ENCODE data around the gene ARFIP1. TPM values are rescaled to one million over a fixed set of nuclear protein-coding genes. Genes with fewer than 3 reads are reported as not detected.

The ARFIP1 gene
- polyA plus RNA-seq, 3 donors: 11.7 to 28.4 (median 27.2) TPM

- no peaks in the 10 kb centered on the region for H3K4me1 Mint-ChIP-seq
- H3K36me3 ChIP-seq (replicated peaks in 1 of 2; ENCODE audit: control insufficient read depth in 1 of 2, insufficient read depth in 2 of 2, low read length in 2 of 2): peaks cover 0 to 6% of the 10 kb centered on the region in 2 donors
- H3K9ac ChIP-seq (ENCODE audit: insufficient read depth, low read length, poor library complexity, severe bottlenecking): no peak overlapping the region
- no peak overlapping the region for H3K27ac Mint-ChIP-seq
- no peaks in the 10 kb centered on the region for H3K27me3 ChIP-seq (ENCODE audit: control insufficient read depth in 2 of 2, insufficient read depth in 2 of 2, low read length in 2 of 2)
- H3K9me3 Mint-ChIP-seq: peaks cover 11 to 41% (median 29%) of the 10 kb centered on the region in 7 donors
- H3K9me3 ChIP-seq (replicated peaks in 1 of 2; ENCODE audit: control insufficient read depth in 1 of 2, insufficient read depth in 1 of 2, low read length in 2 of 2): peaks cover 17 to 23% of the 10 kb centered on the region in 2 donors
- H3K4me3 Mint-ChIP-seq: no peak overlapping the region
- H3K27ac ChIP-seq (ENCODE audit: low read depth in 1 of 2, low read length in 2 of 2): no peak overlapping the region
- no peak for DNase-seq
- no peak for TF ChIP-seq CTCF (IDR thresholded peaks at IDR 0.05)
- no peak overlapping the region for H3K4me3 ChIP-seq (replicated peaks in 1 of 3; ENCODE audit: low read depth in 2 of 3, low read length in 3 of 3)
- WGBS (ENCODE audit: insufficient coverage): 100% methylated on average over 2 of the region's 3 CpGs
- H4K20me1 ChIP-seq (ENCODE audit: insufficient read depth, low read length): no peaks in the 10 kb centered on the region
- no peaks in the 10 kb centered on the region for H3K79me2 ChIP-seq (ENCODE audit: insufficient read depth, low read length)
- peaks cover 0 to 2% (median 0%) of the 10 kb centered on the region in 3 donors for H3K27me3 Mint-ChIP-seq (ENCODE audit: low read depth in 3 of 3)
- no peak overlapping the region for H3K4me2 ChIP-seq (replicated peaks; ENCODE audit: extremely low read depth, low read length, poor library complexity, severe bottlenecking)
- intact Hi-C loops (cut with micrococcal nuclease): no loop called here
- H3K4me1 ChIP-seq (ENCODE audit: control insufficient read depth in 1 of 2, insufficient read depth in 2 of 2, low read length in 2 of 2): no peaks in the 10 kb centered on the region
- peaks cover 6 to 17% of the 10 kb centered on the region in 2 donors for H3K36me3 Mint-ChIP-seq
- no peak overlapping the region for H2AFZ ChIP-seq (ENCODE audit: insufficient read depth, low read depth, low read length, poor library complexity, severe bottlenecking)
Measured at GRCh38 chr4:152917543-152918395, 138.0 kb downstream of the ARFIP1 start.

GRCh38 chr4:152919826-152920225 is 140.1 kb downstream of the ARFIP1 start:
- no CpG with 5 or more reads among the region's 2 CpGs for WGBS (ENCODE audit: insufficient coverage)
- no peak overlapping the region for H2AFZ ChIP-seq (ENCODE audit: insufficient read depth, low read depth, low read length, poor library complexity, severe bottlenecking)
- H4K20me1 ChIP-seq (ENCODE audit: insufficient read depth, low read length): no peaks in the 10 kb centered on the region
- H3K36me3 ChIP-seq (replicated peaks in 1 of 2; ENCODE audit: control insufficient read depth in 1 of 2, insufficient read depth in 2 of 2, low read length in 2 of 2): peaks cover 0 to 6% of the 10 kb centered on the region in 2 donors
- no peak for DNase-seq
- no peaks in the 10 kb centered on the region for H3K79me2 ChIP-seq (ENCODE audit: insufficient read depth, low read length)
- H3K27ac ChIP-seq (ENCODE audit: low read depth in 1 of 2, low read length in 2 of 2): no peak overlapping the region
- H3K4me3 ChIP-seq (replicated peaks in 1 of 3; ENCODE audit: low read depth in 2 of 3, low read length in 3 of 3): no peak overlapping the region
- Mint-ChIP-seq H3K36me3 (peaks cover 6 to 14% of the 10 kb centered on the region in 2 donors), H3K27ac (no peak overlapping the region), H3K27me3 (ENCODE audit: low read depth in 3 of 3) (peaks cover 0 to 2% (median 0%) of the 10 kb centered on the region in 3 donors), H3K9me3 (peaks cover 11 to 44% (median 30%) of the 10 kb centered on the region in 7 donors), H3K4me3 (no peak overlapping the region), H3K4me1 (no peaks in the 10 kb centered on the region)
- H3K4me2 ChIP-seq (replicated peaks; ENCODE audit: extremely low read depth, low read length, poor library complexity, severe bottlenecking): no peak overlapping the region
- H3K9me3 ChIP-seq (replicated peaks in 1 of 2; ENCODE audit: control insufficient read depth in 1 of 2, insufficient read depth in 1 of 2, low read length in 2 of 2): peaks cover 17 to 23% of the 10 kb centered on the region in 2 donors
- H3K4me1 ChIP-seq (ENCODE audit: control insufficient read depth in 1 of 2, insufficient read depth in 2 of 2, low read length in 2 of 2): no peaks in the 10 kb centered on the region
- no peak overlapping the region for H3K9ac ChIP-seq (ENCODE audit: insufficient read depth, low read length, poor library complexity, severe bottlenecking)
- intact Hi-C loops (cut with micrococcal nuclease): no loop called here
- H3K27me3 ChIP-seq (ENCODE audit: control insufficient read depth in 2 of 2, insufficient read depth in 2 of 2, low read length in 2 of 2): no peaks in the 10 kb centered on the region
- TF ChIP-seq CTCF (IDR thresholded peaks at IDR 0.05): no peak
